Tongue (tissue), 3 donors: ENCODE results near the gene CSTB. TPM values are rescaled to one million over a fixed set of nuclear protein-coding genes. Genes with fewer than 3 reads are reported as not detected.

Experiments used
- DNase-seq: peaks from one replicate; pipeline ENCODE4 v3.0.0-alpha.2; 2015
- small RNA-seq: library from RNA; depleted of rRNA; stranded (forward); fragments of <200 nt; gene quantifications from one replicate; pipeline ENCODE3, GENCODE V24; 2014; ENCODE audit warnings: low replicate concordance
- total RNA-seq: library from RNA; depleted of rRNA; stranded (reverse); fragments of >200 nt; gene quantifications from one replicate; pipeline ENCODE4 v1.2.3, GENCODE V29; 2014

The CSTB gene
- total RNA-seq, 1 donor from 2014 or later: 14.8 TPM

- peak; percentile 90 for DNase-seq
Measured at GRCh38 chr21:43728467-43729390, 47.4 kb downstream of the CSTB start.

- no peak for DNase-seq
Measured at GRCh38 chr21:43728154-43728466, 48.0 kb downstream of the CSTB start.

- DNase-seq: no peak
Measured at GRCh38 chr21:43727519-43728153, 48.5 kb downstream of the CSTB start.

GRCh38 chr21:43726686-43727518 lies 49.2 kb downstream of the CSTB start:
- DNase-seq: no peak

Small RNA genes within 50 kb of the gene (small RNA-seq; reads per million reads assigned to genes)
- not detected for gene AP001052.1

Other genes with a start within 250 kb of the CSTB start
- gene HSF2BP, start 116.8 kb downstream of the CSTB start, total RNA-seq: 1.0 TPM
- gene RRP1B, start 116.7 kb downstream of the CSTB start, total RNA-seq: 22.3 TPM
- gene PDXK, start 57.2 kb downstream of the CSTB start, total RNA-seq: 35.7 TPM
- gene RRP1, start 13.3 kb upstream of the CSTB start, total RNA-seq: 17.2 TPM
- gene AGPAT3, start 88.9 kb upstream of the CSTB start, total RNA-seq: 43.3 TPM
- gene TRAPPC10, start 236.0 kb upstream of the CSTB start, total RNA-seq: 24.7 TPM